ENCODE data around the gene NR6A1.
"Not testable (repeated sequence)": the region's sequence is repeated elsewhere in the genome, so short reads cannot be mapped to it uniquely, and the experiment has no call there.

NR6A1 gene

DNA sequence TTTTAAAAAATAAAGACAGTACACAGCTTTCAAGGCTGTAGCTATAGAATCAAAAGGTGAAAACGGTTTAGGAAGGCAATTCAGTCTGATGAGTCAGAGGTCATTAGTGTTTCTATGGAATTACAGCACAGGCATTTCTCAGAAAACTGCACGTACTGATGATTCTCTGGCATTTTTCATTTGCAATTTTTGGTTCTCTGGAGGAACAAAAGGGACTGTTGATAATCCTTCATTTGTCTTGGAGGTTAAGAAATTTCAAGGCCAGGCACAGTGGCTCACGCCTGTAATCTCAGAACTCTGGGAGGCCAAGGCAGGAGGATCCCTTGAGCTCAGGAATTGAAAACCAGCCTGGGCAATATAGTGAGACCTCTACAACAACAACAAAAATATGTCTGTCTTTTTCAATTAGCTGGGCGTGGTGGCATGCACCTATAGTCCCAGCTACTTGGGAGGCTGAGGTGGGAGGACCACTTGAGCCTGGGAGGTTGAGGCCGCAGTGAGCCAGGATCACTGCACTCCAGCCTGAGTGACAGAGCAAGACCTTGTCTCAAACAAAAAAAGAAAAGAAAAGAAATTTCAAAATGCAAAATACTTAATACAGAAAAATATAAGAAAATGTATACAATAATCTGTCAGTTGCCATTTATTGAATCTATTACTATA is 27.3 kb downstream of the NR6A1 start:
- H3K9ac ChIP-seq (ENCODE audit: low read depth in 1 of 2, low read length in 2 of 2) = no peak overlapping the region
- H3K4me1 ChIP-seq (ENCODE audit: control insufficient read depth in 1 of 2, insufficient read depth in 2 of 2, low read length in 2 of 2) = peaks cover 0 to 6% of the 10 kb centered on the region in 2 donors
- no peaks in the 10 kb centered on the region for H3K9me3 ChIP-seq (ENCODE audit: control insufficient read depth in 1 of 2, low read length in 2 of 2)
- no peaks in the 10 kb centered on the region for H3K36me3 ChIP-seq (ENCODE audit: control insufficient read depth in 1 of 2, insufficient read depth in 2 of 2, low read length in 2 of 2)
- H3K4me3 ChIP-seq (ENCODE audit: low read depth in 1 of 2, low read length in 2 of 2) = no peak overlapping the region
- no peak overlapping the region for H3K27ac ChIP-seq (ENCODE audit: low read depth, low read length)
- no peaks in the 10 kb centered on the region for H3K27me3 ChIP-seq (ENCODE audit: control insufficient read depth in 1 of 2, insufficient read depth in 2 of 2, low read length in 2 of 2)

DNA sequence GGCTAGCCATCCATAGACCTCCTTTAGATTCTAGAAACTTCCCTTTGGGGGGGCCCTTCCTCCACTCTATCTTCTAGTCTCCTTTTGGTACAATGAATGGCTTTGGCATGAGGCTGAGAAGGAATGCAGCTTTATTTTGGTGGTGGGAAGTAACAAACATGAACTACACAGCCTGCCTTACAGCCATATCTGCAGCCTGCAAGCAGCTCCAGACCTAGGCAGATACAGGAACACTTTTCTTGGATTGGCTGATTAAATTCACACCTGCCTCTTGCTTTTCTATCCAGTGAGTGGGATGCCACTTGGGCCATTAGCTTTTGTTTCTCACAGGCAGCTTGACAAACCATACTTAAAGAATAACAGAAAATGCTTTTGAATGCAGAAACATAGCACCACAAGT is 28.2 kb downstream of the NR6A1 start:
- Histone ChIP-seq H3K27ac (ENCODE audit: low read depth, low read length) (no peak overlapping the region), H3K9me3 (ENCODE audit: control insufficient read depth in 1 of 2, low read length in 2 of 2) (no peaks in the 10 kb centered on the region), H3K4me3 (ENCODE audit: low read depth in 1 of 2, low read length in 2 of 2) (no peak overlapping the region), H3K27me3 (ENCODE audit: control insufficient read depth in 1 of 2, insufficient read depth in 2 of 2, low read length in 2 of 2) (no peaks in the 10 kb centered on the region), H3K9ac (ENCODE audit: low read depth in 1 of 2, low read length in 2 of 2) (no peak overlapping the region), H3K36me3 (ENCODE audit: control insufficient read depth in 1 of 2, insufficient read depth in 2 of 2, low read length in 2 of 2) (no peaks in the 10 kb centered on the region), H3K4me1 (ENCODE audit: control insufficient read depth in 1 of 2, insufficient read depth in 2 of 2, low read length in 2 of 2) (peaks cover 0 to 6% of the 10 kb centered on the region in 2 donors)

DNA sequence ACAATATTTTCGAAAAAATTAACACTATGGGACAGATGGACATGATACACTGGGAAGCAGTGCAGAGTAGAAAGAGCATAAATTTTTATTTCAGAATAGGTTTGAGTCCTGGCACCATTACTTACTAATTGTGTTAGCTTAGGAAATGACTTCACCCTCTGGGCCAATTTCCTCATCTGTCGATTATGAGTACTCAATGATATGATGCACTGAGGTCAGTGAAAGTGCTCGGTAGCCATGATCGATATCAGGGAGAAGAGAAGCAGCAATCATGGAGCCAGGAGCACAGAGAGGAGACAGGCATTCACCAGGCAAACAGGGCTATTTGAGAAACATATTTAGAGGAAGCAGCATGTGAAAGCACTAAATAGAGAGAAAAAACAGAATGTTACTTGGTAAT is 29.4 kb downstream of the NR6A1 start:
- Histone ChIP-seq H3K4me1 (ENCODE audit: control insufficient read depth in 1 of 2, insufficient read depth in 2 of 2, low read length in 2 of 2) (peaks cover 0 to 6% of the 10 kb centered on the region in 2 donors), H3K36me3 (ENCODE audit: control insufficient read depth in 1 of 2, insufficient read depth in 2 of 2, low read length in 2 of 2) (no peaks in the 10 kb centered on the region), H3K27ac (ENCODE audit: low read depth, low read length) (no peak overlapping the region), H3K4me3 (ENCODE audit: low read depth in 1 of 2, low read length in 2 of 2) (no peak overlapping the region), H3K9ac (ENCODE audit: low read depth in 1 of 2, low read length in 2 of 2) (no peak overlapping the region), H3K9me3 (ENCODE audit: control insufficient read depth in 1 of 2, low read length in 2 of 2) (no peaks in the 10 kb centered on the region), H3K27me3 (ENCODE audit: control insufficient read depth in 1 of 2, insufficient read depth in 2 of 2, low read length in 2 of 2) (no peaks in the 10 kb centered on the region)

DNA sequence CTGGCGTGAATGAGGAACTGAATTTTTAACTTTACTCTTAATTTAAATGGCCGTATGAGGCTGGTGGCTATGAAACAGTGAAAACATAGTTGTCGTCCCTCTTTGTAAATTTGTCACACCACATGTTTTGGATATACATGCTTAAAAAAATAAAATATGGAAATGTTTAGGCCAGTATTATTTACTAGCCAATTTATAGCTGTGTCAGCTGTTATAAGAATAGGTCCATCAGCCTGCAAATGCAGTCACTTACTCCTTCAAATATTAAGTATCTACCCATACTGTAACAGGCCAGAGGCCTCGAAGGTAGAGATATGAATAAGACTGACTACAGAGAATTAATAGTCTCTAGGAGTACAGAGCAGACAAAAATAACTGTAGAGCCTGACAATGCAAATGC is 30.0 kb downstream of the NR6A1 start:
- Histone ChIP-seq H3K4me3 (ENCODE audit: low read depth in 1 of 2, low read length in 2 of 2) (no peak overlapping the region), H3K27ac (ENCODE audit: low read depth, low read length) (no peak overlapping the region), H3K27me3 (ENCODE audit: control insufficient read depth in 1 of 2, insufficient read depth in 2 of 2, low read length in 2 of 2) (no peaks in the 10 kb centered on the region)

DNA sequence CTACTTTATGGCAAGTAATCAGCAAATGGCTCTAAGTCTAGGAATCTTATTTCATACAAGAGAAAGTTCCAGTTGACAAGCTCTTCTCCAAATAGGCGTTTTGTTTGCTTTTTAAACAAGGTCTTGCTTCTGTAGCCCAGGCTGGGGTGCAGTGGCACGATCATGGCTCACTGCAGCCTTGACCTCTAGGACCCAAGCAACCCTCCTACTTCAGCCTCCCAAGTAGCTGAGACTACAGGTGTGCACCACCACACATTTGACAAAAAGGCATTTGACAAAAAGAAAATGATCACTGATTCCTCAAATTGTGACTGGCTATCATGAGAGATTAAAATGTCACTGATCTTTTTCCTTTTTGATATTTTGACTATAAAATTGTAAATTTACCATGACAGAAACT is 31.8 kb downstream of the NR6A1 start:
- Histone ChIP-seq H3K36me3 (ENCODE audit: control insufficient read depth in 1 of 2, insufficient read depth in 2 of 2, low read length in 2 of 2) (no peaks in the 10 kb centered on the region), H3K4me3 (ENCODE audit: low read depth in 1 of 2, low read length in 2 of 2) (no peak overlapping the region), H3K27ac (ENCODE audit: low read depth, low read length) (no peak overlapping the region), H3K27me3 (ENCODE audit: control insufficient read depth in 1 of 2, insufficient read depth in 2 of 2, low read length in 2 of 2) (no peaks in the 10 kb centered on the region), H3K9ac (ENCODE audit: low read depth in 1 of 2, low read length in 2 of 2) (no peak overlapping the region), H3K4me1 (ENCODE audit: control insufficient read depth in 1 of 2, insufficient read depth in 2 of 2, low read length in 2 of 2) (peaks cover 0 to 18% of the 10 kb centered on the region in 2 donors), H3K9me3 (ENCODE audit: control insufficient read depth in 1 of 2, low read length in 2 of 2) (no peaks in the 10 kb centered on the region)

More for the DNA sequence above, 30.0 kb downstream of the NR6A1 start:
- Histone ChIP-seq H3K36me3 (ENCODE audit: control insufficient read depth in 1 of 2, insufficient read depth in 2 of 2, low read length in 2 of 2) (no peaks in the 10 kb centered on the region), H3K9ac (ENCODE audit: low read depth in 1 of 2, low read length in 2 of 2) (no peak overlapping the region), H3K9me3 (ENCODE audit: control insufficient read depth in 1 of 2, low read length in 2 of 2) (no peaks in the 10 kb centered on the region), H3K4me1 (ENCODE audit: control insufficient read depth in 1 of 2, insufficient read depth in 2 of 2, low read length in 2 of 2) (peaks cover 0 to 6% of the 10 kb centered on the region in 2 donors)

DNA sequence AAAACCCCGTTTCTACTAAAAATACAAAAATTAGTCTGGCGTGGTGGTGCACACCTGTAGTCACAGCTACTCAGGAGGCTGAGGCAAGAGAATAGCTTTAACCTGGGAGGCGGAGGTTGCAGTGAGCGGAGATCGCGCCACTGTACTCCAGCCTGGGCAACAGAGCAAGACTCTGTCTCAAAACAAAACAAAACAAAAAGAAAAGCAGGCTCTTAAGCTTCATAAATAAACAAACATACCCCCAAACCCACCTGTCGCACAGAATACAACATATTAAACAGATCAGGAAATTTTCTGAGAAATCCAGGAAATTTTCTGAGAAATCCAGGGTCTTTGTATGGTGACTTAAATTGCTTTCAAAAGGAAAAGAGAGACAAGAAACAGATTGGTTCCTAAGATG is 33.0 kb downstream of the NR6A1 start:
- not testable (repeated sequence) for H3K36me3 ChIP-seq (ENCODE audit: control insufficient read depth in 1 of 2, insufficient read depth in 2 of 2, low read length in 2 of 2); H3K9ac ChIP-seq (ENCODE audit: low read depth in 1 of 2, low read length in 2 of 2); H3K9me3 ChIP-seq (ENCODE audit: control insufficient read depth in 1 of 2, low read length in 2 of 2); H3K4me3 ChIP-seq (ENCODE audit: low read depth in 1 of 2, low read length in 2 of 2); H3K27me3 ChIP-seq (ENCODE audit: control insufficient read depth in 1 of 2, insufficient read depth in 2 of 2, low read length in 2 of 2); H3K27ac ChIP-seq (ENCODE audit: low read depth, low read length)
- H3K4me1 ChIP-seq (ENCODE audit: control insufficient read depth in 1 of 2, insufficient read depth in 2 of 2, low read length in 2 of 2) = peaks cover 0 to 25% of the 10 kb centered on the region in 2 donors

DNA sequence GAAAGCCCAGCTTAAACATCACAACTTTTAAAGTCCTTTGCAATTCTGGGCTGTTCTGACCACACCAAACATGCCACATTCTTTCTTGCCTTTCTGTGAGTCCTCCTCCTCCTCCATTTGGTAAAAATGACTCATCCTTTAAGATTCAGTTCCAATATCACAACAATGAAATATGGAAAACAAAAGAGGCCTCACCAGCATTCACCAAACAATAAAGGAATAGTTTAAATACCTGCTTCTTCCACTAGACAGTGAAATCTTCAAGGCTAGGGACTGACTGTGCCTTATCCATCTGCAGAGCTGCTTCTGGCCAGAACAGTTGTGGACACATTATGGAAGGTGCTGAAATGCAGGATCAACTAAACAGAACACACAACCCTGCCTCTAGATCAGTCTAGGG is 36.0 kb downstream of the NR6A1 start:
- Histone ChIP-seq H3K36me3 (ENCODE audit: control insufficient read depth in 1 of 2, insufficient read depth in 2 of 2, low read length in 2 of 2) (no peaks in the 10 kb centered on the region), H3K4me1 (ENCODE audit: control insufficient read depth in 1 of 2, insufficient read depth in 2 of 2, low read length in 2 of 2) (peaks cover 0 to 30% of the 10 kb centered on the region in 2 donors), H3K9me3 (ENCODE audit: control insufficient read depth in 1 of 2, low read length in 2 of 2) (no peaks in the 10 kb centered on the region), H3K27ac (ENCODE audit: low read depth, low read length) (no peak overlapping the region), H3K9ac (ENCODE audit: low read depth in 1 of 2, low read length in 2 of 2) (no peak overlapping the region), H3K4me3 (ENCODE audit: low read depth in 1 of 2, low read length in 2 of 2) (no peak overlapping the region), H3K27me3 (ENCODE audit: control insufficient read depth in 1 of 2, insufficient read depth in 2 of 2, low read length in 2 of 2) (no peaks in the 10 kb centered on the region)

DNA sequence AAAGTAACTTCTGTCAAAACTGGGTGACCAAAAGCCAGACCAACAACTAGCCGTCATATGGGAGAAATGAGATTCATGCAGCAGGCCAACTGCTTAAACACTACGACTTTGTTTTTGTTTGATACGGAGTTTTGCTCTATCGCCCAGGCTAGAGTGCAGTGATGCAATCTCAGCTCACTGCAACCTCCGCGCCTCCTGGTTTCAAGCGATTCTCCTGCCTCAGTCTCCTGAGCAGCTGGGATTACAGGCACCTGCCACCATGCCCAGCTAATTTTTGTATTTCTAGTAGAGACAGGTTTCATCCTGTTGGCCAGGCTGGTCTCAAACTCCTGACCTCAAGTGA is 36.4 kb downstream of the NR6A1 start:
- not testable (repeated sequence) for H3K9ac ChIP-seq (ENCODE audit: low read depth in 1 of 2, low read length in 2 of 2); H3K4me3 ChIP-seq (ENCODE audit: low read depth in 1 of 2, low read length in 2 of 2); H3K9me3 ChIP-seq (ENCODE audit: control insufficient read depth in 1 of 2, low read length in 2 of 2); H3K27ac ChIP-seq (ENCODE audit: low read depth, low read length); H3K36me3 ChIP-seq (ENCODE audit: control insufficient read depth in 1 of 2, insufficient read depth in 2 of 2, low read length in 2 of 2); H3K27me3 ChIP-seq (ENCODE audit: control insufficient read depth in 1 of 2, insufficient read depth in 2 of 2, low read length in 2 of 2)
- H3K4me1 ChIP-seq (ENCODE audit: control insufficient read depth in 1 of 2, insufficient read depth in 2 of 2, low read length in 2 of 2) = peaks cover 0 to 30% of the 10 kb centered on the region in 2 donors

DNA sequence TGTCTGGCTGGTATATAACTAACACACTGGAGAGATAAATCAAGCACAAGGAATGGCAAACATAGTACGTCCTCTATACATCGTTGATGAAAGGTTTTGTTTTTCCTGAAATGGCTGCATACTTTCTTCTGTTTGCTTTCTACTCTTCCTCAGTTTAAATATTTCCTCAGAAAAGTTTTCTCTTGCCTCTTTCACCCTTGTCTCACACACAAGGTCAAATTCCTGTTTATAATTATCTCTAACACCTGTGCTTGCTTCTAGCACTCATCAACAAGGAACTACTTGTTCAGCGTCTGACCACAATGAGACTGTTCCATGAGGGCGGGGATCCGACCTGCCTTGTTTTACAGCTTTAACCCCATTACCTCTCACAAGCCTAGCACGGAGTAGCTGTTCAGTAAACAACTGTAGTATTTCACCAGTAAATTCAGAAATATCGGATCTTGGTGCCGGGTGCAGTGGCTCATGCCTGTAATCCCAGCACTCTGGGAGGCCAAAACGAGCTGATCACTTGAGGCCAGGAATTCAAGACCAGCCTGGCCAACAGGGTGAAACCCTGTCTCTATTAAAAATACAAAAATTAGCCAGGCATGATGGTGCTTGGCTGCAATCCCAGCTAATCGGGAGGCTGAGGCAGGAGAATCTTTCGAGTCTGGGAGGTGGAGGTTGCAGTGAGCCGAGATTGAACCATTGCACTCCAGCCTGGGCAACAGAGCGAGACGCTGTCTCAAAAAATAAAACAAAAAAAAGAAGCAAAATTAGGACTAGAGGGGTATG is 37.0 kb downstream of the NR6A1 start:
- Histone ChIP-seq H3K27me3 (ENCODE audit: control insufficient read depth in 1 of 2, insufficient read depth in 2 of 2, low read length in 2 of 2) (no peaks in the 10 kb centered on the region), H3K36me3 (ENCODE audit: control insufficient read depth in 1 of 2, insufficient read depth in 2 of 2, low read length in 2 of 2) (no peaks in the 10 kb centered on the region), H3K9me3 (ENCODE audit: control insufficient read depth in 1 of 2, low read length in 2 of 2) (no peaks in the 10 kb centered on the region), H3K27ac (ENCODE audit: low read depth, low read length) (peak overlapping the region; percentile 11), H3K4me1 (ENCODE audit: control insufficient read depth in 1 of 2, insufficient read depth in 2 of 2, low read length in 2 of 2) (peaks cover 0 to 30% of the 10 kb centered on the region in 2 donors), H3K9ac (ENCODE audit: low read depth in 1 of 2, low read length in 2 of 2) (peak overlapping the region in 1 of 2 donors; percentile 23), H3K4me3 (ENCODE audit: low read depth in 1 of 2, low read length in 2 of 2) (no peak overlapping the region)

DNA sequence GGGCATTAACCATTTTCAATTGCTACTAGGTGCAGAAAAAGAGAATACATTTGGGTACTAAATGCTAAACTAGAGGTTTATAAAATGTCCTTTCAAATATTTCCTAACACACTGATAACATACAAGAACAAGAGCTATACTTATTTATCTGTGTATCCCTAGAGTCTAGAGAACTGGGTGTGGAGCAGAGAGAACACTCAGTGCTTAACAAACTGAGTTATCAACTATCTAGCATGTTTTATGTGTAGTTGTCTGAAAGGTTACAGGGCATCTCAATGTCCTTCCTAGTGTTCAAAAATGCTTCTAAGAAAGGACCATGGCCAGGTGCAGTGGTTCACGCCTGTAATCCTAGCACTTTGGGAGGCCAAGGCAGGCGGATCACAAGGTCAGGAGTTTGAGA is 40.3 kb downstream of the NR6A1 start:
- H3K4me3 ChIP-seq (ENCODE audit: low read depth in 1 of 2, low read length in 2 of 2) = no peak overlapping the region
- no peaks in the 10 kb centered on the region for H3K36me3 ChIP-seq (ENCODE audit: control insufficient read depth in 1 of 2, insufficient read depth in 2 of 2, low read length in 2 of 2)
- peaks cover 0 to 33% of the 10 kb centered on the region in 2 donors for H3K4me1 ChIP-seq (ENCODE audit: control insufficient read depth in 1 of 2, insufficient read depth in 2 of 2, low read length in 2 of 2)
- H3K27ac ChIP-seq (ENCODE audit: low read depth, low read length) = no peak overlapping the region
- H3K9ac ChIP-seq (ENCODE audit: low read depth in 1 of 2, low read length in 2 of 2) = no peak overlapping the region
- H3K27me3 ChIP-seq (ENCODE audit: control insufficient read depth in 1 of 2, insufficient read depth in 2 of 2, low read length in 2 of 2) = no peaks in the 10 kb centered on the region
- H3K9me3 ChIP-seq (ENCODE audit: control insufficient read depth in 1 of 2, low read length in 2 of 2) = no peaks in the 10 kb centered on the region

Data from duodenal mucosa (tissue), 2 donors.